K562 (cell line): Measurements from ENCODE around the gene TMEM43. TPM values are rescaled to one million over a fixed set of nuclear protein-coding genes. Genes with fewer than 3 reads are reported as not detected.

Source experiments
- ARID2 ChIP-seq: fragments of 450-650 bp; IDR thresholded peaks from 2 replicates; pipeline ENCODE4 v1.6.1; 2017; ENCODE audit warnings: antibody characterized with exemption, mild to moderate bottlenecking
- BCOR ChIP-seq: fragments of 450-650 bp; IDR thresholded peaks from 2 replicates; pipeline ENCODE4 v1.6.1; 2016
- CBX2 ChIP-seq: fragments of 200-600 bp; sonication (generic); IDR thresholded peaks from one replicate; pipeline ENCODE4 v1.6.1; 2012; ENCODE audit warnings: mild to moderate bottlenecking, low read length, inconsistent platforms; ENCODE audit not compliant: insufficient read depth, poor library complexity, severe bottlenecking
- FOXK1 ChIP-seq: sonication (generic); formaldehyde crosslinking; IDR thresholded peaks from 2 replicates; pipeline ENCODE4 v1.8.0; 2022; ENCODE audit warnings: missing genetic modification reagents, mild to moderate bottlenecking, borderline replicate concordance
- GABPA ChIP-seq: fragments of 200-800 bp; sonication (Bioruptor generic); conservative IDR thresholded peaks from 2 replicates; pipeline ENCODE4 v1.6.1; 2016; ENCODE audit warnings: low read depth, missing genetic modification characterization, missing compliant biosample characterization
- HDAC8 ChIP-seq: fragments of 450-650 bp; IDR thresholded peaks from 2 replicates; pipeline ENCODE4 v1.6.1; 2016; ENCODE audit warnings: mild to moderate bottlenecking, missing genetic modification characterization, moderate library complexity, missing compliant biosample characterization
- HEY1 ChIP-seq: fragments of 250-450 bp; sonication (Bioruptor Pico); IDR thresholded peaks from 2 replicates; pipeline ENCODE4 v1.5.0; 2020; ENCODE audit warnings: mild to moderate bottlenecking, moderate library complexity, borderline replicate concordance
- HLTF ChIP-seq: fragments of 450-650 bp; IDR thresholded peaks from 2 replicates; pipeline ENCODE4 v1.6.1; 2016
- KLF13 ChIP-seq: fragments of 450-650 bp; IDR thresholded peaks from 2 replicates; pipeline ENCODE4 v1.6.1; 2016; ENCODE audit warnings: missing genetic modification characterization, low read depth, mild to moderate bottlenecking, missing compliant biosample characterization, moderate library complexity, borderline replicate concordance
- MAFF ChIP-seq: IDR thresholded peaks from 2 replicates; pipeline ENCODE4 v1.6.1; 2012; ENCODE audit warnings: low read length, improper control_type of control experiment
- MCM3 ChIP-seq: fragments of 450-650 bp; IDR thresholded peaks from 2 replicates; pipeline ENCODE4 v1.6.1; 2016
- MTA3 ChIP-seq: fragments of 450-650 bp; formaldehyde crosslinking; IDR thresholded peaks from 2 replicates; pipeline ENCODE4 v1.6.1; 2017; ENCODE audit warnings: mild to moderate bottlenecking, borderline replicate concordance
- NFYB ChIP-seq: IDR thresholded peaks from 2 replicates; pipeline ENCODE4 v1.6.1; 2011; ENCODE audit warnings: mild to moderate bottlenecking, moderate library complexity; ENCODE audit not compliant: insufficient read length; ENCODE audit errors: extremely low read depth
- POLR2A ChIP-seq: fragments of 450-650 bp; conservative IDR thresholded peaks from 2 replicates; pipeline ENCODE4 v1.6.1; 2016
- RBM22 ChIP-seq: fragments of 200-400 bp; formaldehyde crosslinking; IDR thresholded peaks from 2 replicates; pipeline ENCODE4 v1.6.1; 2018; ENCODE audit warnings: low read length, low read depth; ENCODE audit not compliant: poor library complexity, severe bottlenecking
- RFX1 ChIP-seq: fragments of 450-650 bp; IDR thresholded peaks from 2 replicates; pipeline ENCODE4 v1.6.1; 2016; ENCODE audit warnings: mild to moderate bottlenecking, moderate library complexity
- SREBF2 ChIP-seq: sonication (generic); formaldehyde crosslinking; IDR thresholded peaks from 2 replicates; pipeline ENCODE4 v1.4.0; 2020; ENCODE audit warnings: mild to moderate bottlenecking, missing genetic modification reagents
- ZBTB8A ChIP-seq: fragments of 450-650 bp; IDR thresholded peaks from 2 replicates; pipeline ENCODE4 v1.6.1; 2018; ENCODE audit warnings: mild to moderate bottlenecking, moderate library complexity; ENCODE audit not compliant: partially characterized antibody
- ZNF146 ChIP-seq: IDR thresholded peaks from one replicate; pipeline ENCODE4 v1.6.1; 2018; ENCODE audit warnings: missing compliant biosample characterization; ENCODE audit not compliant: unreplicated experiment
- polyA plus RNA-seq, 8 experiments: library from polyadenylated mRNA; depleted of rRNA in 4 of 8; stranded (reverse) in 5 of 8; unstranded in 3 of 8; fragments of >200 nt; fragmentation: Nextera tagmentation in 2 of 8; fragmentation: Illumina TruSeq in 1 of 8; extraction: Ambion mirVana in 2 of 8; extraction: Trizol in 1 of 8; gene quantifications; 2 replicates each; pipeline versions ENCODE4 v1.2.1 to v1.2.3, GENCODE V29; 2011 to 2014; ENCODE audit warnings: inconsistent platforms in 1 of 8, missing spikeins in 1 of 8
- total RNA-seq, 7 experiments: library from RNA; depleted of rRNA in 6 of 7; stranded (reverse); fragments of >200 nt in 6 of 7; fragmentation: Illumina TruSeq in 2 of 7; extraction: Trizol in 2 of 7; gene quantifications; 2 replicates each; pipeline versions ENCODE4 v1.2.1 to v1.2.3, GENCODE V29; 2011 to 2021; ENCODE audit warnings: low replicate concordance in 1 of 7
- TF ChIP-seq, protein P1 (sequence below): fragments of 450-650 bp; IDR thresholded peaks from 2 replicates; pipeline ENCODE4 v1.7.1; 2018; ENCODE audit warnings: mild to moderate bottlenecking, low read depth; ENCODE audit not compliant: partially characterized antibody
- TF ChIP-seq, protein P2 (sequence below): fragments of 200-800 bp; sonication (Bioruptor generic); IDR thresholded peaks from 2 replicates; pipeline ENCODE4 v1.6.1; 2017; ENCODE audit warnings: missing genetic modification characterization, missing compliant biosample characterization
- TF ChIP-seq, protein P3 (sequence below): sonication (generic); formaldehyde crosslinking; IDR thresholded peaks from 2 replicates; pipeline ENCODE4 v1.8.0; 2022; ENCODE audit warnings: mild to moderate bottlenecking, missing genetic modification reagents
- TF ChIP-seq, protein P4 (sequence below), 2 experiments: fragments of 450-650 bp; conservative IDR thresholded peaks; 2 replicates each; pipeline ENCODE4 v1.6.1; 2017; ENCODE audit warnings: mild to moderate bottlenecking in 2 of 2, moderate library complexity in 2 of 2

TMEM43 gene
- total and polyA plus RNA-seq, 9 of the 15 experiments (the other 6 are each of a cell fraction or from before 2014, with no cell fraction given): 16.7 to 46.1 (median 35.7) TPM

DNA sequence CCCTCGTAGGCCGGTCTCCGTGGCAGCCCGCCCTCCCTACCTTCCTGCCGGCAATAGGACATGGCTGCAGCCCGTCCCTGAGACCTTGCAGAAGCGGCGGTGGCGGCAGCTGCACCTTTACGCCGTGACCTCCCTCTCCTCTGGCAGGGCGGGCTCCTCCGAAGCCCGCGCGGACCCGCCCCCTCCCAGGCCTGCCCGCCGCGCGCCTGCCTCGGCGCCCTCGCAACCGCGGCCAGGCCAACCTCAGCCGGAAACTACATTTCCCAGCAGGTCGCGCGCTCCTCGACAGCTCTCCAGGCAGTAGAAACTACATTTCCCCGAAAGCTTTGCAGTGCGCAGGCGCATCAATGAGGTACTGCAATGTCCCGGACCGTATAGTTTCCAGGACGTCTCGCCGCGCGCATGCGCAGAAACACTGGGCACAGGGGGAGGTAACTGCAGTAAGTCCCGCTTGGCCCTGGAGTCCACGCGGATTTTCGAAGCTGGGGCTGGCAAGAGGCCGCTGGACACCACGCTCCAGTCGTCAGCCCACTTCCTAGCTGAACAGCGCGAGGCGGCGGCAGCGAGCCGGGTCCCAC, at the start of gene TMEM43, which contains the start of gene CHCHD4 (continued):
- TF ChIP-seq, protein P1, sequence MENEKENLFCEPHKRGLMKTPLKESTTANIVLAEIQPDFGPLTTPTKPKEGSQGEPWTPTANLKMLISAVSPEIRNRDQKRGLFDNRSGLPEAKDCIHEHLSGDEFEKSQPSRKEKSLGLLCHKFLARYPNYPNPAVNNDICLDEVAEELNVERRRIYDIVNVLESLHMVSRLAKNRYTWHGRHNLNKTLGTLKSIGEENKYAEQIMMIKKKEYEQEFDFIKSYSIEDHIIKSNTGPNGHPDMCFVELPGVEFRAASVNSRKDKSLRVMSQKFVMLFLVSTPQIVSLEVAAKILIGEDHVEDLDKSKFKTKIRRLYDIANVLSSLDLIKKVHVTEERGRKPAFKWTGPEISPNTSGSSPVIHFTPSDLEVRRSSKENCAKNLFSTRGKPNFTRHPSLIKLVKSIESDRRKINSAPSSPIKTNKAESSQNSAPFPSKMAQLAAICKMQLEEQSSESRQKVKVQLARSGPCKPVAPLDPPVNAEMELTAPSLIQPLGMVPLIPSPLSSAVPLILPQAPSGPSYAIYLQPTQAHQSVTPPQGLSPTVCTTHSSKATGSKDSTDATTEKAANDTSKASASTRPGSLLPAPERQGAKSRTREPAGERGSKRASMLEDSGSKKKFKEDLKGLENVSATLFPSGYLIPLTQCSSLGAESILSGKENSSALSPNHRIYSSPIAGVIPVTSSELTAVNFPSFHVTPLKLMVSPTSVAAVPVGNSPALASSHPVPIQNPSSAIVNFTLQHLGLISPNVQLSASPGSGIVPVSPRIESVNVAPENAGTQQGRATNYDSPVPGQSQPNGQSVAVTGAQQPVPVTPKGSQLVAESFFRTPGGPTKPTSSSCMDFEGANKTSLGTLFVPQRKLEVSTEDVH: no peak
- TF ChIP-seq HDAC8 (tag) (no peak), MCM3 (no peak), SREBF2 (CRISPR knock-in tag) (no peak), ZBTB8A (no peak), ARID2 (no peak), RFX1 (no peak), ZNF146 (CRISPR knock-in tag) (no peak), MAFF (no peak), BCOR (no peak), GABPA (peak; percentile 93), HLTF (no peak), NFYB (no peak), RBM22 (no peak), KLF13 (tag) (peak; percentile 98), POLR2A (peak; percentile 79), MTA3 (no peak), CBX2 (no peak), FOXK1 (CRISPR knock-in tag) (no peak), HEY1 (CRISPR knock-in tag) (no peak)
- TF ChIP-seq, protein P2, sequence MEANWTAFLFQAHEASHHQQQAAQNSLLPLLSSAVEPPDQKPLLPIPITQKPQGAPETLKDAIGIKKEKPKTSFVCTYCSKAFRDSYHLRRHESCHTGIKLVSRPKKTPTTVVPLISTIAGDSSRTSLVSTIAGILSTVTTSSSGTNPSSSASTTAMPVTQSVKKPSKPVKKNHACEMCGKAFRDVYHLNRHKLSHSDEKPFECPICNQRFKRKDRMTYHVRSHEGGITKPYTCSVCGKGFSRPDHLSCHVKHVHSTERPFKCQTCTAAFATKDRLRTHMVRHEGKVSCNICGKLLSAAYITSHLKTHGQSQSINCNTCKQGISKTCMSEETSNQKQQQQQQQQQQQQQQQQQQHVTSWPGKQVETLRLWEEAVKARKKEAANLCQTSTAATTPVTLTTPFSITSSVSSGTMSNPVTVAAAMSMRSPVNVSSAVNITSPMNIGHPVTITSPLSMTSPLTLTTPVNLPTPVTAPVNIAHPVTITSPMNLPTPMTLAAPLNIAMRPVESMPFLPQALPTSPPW (CRISPR knock-in tag): peak; percentile 74; the same call in 1 of the 2 replicates
- TF ChIP-seq, protein P3, sequence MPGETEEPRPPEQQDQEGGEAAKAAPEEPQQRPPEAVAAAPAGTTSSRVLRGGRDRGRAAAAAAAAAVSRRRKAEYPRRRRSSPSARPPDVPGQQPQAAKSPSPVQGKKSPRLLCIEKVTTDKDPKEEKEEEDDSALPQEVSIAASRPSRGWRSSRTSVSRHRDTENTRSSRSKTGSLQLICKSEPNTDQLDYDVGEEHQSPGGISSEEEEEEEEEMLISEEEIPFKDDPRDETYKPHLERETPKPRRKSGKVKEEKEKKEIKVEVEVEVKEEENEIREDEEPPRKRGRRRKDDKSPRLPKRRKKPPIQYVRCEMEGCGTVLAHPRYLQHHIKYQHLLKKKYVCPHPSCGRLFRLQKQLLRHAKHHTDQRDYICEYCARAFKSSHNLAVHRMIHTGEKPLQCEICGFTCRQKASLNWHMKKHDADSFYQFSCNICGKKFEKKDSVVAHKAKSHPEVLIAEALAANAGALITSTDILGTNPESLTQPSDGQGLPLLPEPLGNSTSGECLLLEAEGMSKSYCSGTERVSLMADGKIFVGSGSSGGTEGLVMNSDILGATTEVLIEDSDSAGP (CRISPR knock-in tag): 0 out of 2 replicates have a peak, but pooled peaks have one; percentile 40
- TF ChIP-seq, protein P4, sequence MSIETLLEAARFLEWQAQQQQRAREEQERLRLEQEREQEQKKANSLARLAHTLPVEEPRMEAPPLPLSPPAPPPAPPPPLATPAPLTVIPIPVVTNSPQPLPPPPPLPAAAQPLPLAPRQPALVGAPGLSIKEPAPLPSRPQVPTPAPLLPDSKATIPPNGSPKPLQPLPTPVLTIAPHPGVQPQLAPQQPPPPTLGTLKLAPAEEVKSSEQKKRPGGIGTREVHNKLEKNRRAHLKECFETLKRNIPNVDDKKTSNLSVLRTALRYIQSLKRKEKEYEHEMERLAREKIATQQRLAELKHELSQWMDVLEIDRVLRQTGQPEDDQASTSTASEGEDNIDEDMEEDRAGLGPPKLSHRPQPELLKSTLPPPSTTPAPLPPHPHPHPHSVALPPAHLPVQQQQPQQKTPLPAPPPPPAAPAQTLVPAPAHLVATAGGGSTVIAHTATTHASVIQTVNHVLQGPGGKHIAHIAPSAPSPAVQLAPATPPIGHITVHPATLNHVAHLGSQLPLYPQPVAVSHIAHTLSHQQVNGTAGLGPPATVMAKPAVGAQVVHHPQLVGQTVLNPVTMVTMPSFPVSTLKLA (conservative IDR thresholded peaks at IDR 0.05): no peak; a peak in 2 of 4 replicates
